K562 (cell line): Measurements from ENCODE around the gene BCCIP.

Experiments
- TAF15 ChIP-seq: fragments of 200-400 bp; formaldehyde crosslinking; IDR thresholded peaks from 2 replicates; pipeline ENCODE4 v1.6.1; 2017; ENCODE audit warnings: mild to moderate bottlenecking, low read depth, low read length, moderate library complexity
- ZNF766 ChIP-seq: fragments of 200-800 bp; sonication (Bioruptor generic); conservative IDR thresholded peaks from 2 replicates; pipeline ENCODE4 v1.6.1; 2016; ENCODE audit warnings: missing genetic modification characterization, missing compliant biosample characterization

- TF ChIP-seq ZNF766 (CRISPR knock-in tag) (no peak), TAF15 (no peak)
These were observed 29.1 kb downstream of the BCCIP start for GRCh38 chr10:125852487-125852886.
